H1 (cell line): ENCODE measurements around the gene IL32. TPM values are rescaled to one million over a fixed set of nuclear protein-coding genes. Genes with fewer than 3 reads are reported as not detected.

Experiments
- CREB1 ChIP-seq: IDR thresholded peaks from 2 replicates; pipeline ENCODE4 v1.6.1; 2012; ENCODE audit warnings: inconsistent platforms
- HDAC6 ChIP-seq: IDR thresholded peaks from one replicate; pipeline ENCODE4 v1.7.1; 2012; ENCODE audit warnings: low read depth, mild to moderate bottlenecking, inconsistent platforms, low read length, moderate library complexity
- KDM5A ChIP-seq: fragments of 200-600 bp; IDR thresholded peaks from 2 replicates; pipeline ENCODE4 v1.7.1; 2012; ENCODE audit warnings: mild to moderate bottlenecking, low read length, inconsistent platforms, mixed read lengths
- MAFK ChIP-seq: IDR thresholded peaks from 2 replicates; pipeline ENCODE4 v1.6.1; 2012; ENCODE audit warnings: low read depth, mild to moderate bottlenecking, improper control_type of control experiment, low read length
- SAP30 ChIP-seq: fragments of 300-600 bp; sonication (generic); IDR thresholded peaks from 2 replicates; pipeline ENCODE4 v1.7.1; 2012; ENCODE audit warnings: low read length, moderate library complexity, mild to moderate bottlenecking, inconsistent platforms; ENCODE audit not compliant: insufficient read depth, insufficient replicate concordance
- TAF7 ChIP-seq: optimal IDR thresholded peaks from 2 replicates; pipeline ENCODE3; 2011; ENCODE audit warnings: low read depth, mild to moderate bottlenecking, inconsistent platforms, low read length, moderate library complexity, borderline replicate concordance
- YY1 ChIP-seq: IDR thresholded peaks from 2 replicates; pipeline ENCODE4 v1.6.1; 2011; ENCODE audit warnings: low read depth, mild to moderate bottlenecking, low read length
- polyA plus RNA-seq, 7 experiments: library from polyadenylated mRNA; depleted of rRNA in 3 of 7; stranded (reverse) in 5 of 7; unstranded in 2 of 7; fragments of >200 nt in 5 of 7; fragments of 200-250 nt in 2 of 7; gene quantifications; 1 replicate in 5 of 7; 2 replicates in 1 of 7; 4 replicates in 1 of 7; pipeline versions ENCODE4 v1.2.1 to v1.2.3, GENCODE V29; 2011 to 2013; ENCODE audit warnings: missing spikeins in 2 of 7, mixed read lengths in 2 of 7
- total RNA-seq: library from RNA; stranded (reverse); fragmentation: NEBNext Ultra II Directional; extraction: Animal tissue kit (Norgen Biotek cat#: 25700); gene quantifications from 2 replicates; pipeline ENCODE4 v1.2.1, GENCODE V29; 2021

IL32 gene
- total and polyA plus RNA-seq, 2 of the 8 experiments (the other 6 are each of a cell fraction or from before 2014, with no cell fraction given), result 2.7 to 5.0 TPM

DNA sequence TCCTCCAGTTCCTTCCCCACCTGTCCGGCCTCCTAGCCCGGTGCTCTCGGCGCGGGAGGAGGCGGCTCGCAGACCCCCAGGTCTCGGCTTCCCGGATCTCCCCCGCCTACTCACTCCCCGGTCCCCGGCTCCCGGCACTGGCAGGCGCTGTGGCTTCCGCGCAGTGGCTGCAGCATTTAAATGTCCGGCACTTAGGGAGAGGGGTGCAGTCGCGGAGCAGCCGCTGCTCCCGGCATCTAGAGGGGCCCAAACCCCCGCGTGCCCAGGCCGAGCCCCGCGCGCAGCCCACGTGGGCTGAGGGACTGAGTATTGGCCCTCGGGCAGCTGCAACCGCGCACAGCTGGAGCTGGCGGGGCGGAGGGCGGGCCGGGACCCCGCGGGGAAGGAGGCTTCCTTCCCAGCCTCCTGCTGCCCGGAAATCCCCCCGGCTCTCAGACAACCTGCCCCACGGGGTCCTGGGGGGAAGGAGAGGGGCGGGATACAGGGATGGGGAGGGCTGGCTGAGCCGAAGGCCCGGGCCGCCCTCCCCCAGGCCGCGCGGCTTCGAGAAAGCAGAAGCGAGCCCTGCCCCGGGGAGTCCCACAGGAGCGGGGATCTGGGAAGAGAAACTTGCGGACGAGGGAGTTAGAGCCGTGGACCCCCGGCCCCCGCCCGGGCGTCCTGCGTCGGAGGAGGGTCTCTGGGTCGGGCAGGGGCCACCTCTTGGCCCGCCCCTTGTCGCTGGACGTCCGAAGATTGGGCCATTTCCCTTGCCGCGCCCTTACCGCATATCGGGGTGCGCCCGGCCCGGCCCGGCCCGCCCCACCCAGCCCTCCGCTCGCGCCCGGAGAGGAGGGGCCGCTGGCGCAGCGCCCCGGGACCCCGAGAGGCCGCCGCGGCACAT lies 19.4 kb upstream of the IL32 start, which contains the start of gene MMP25 (continued):
- TF ChIP-seq KDM5A (no peak), MAFK (no peak), TAF7 (no peak), CREB1 (no peak), YY1 (no peak), SAP30 (no peak), HDAC6 (no peak)
